MM.1S (cell line): ENCODE results near the gene SNX30.
"Not testable (repeated sequence)": the region's sequence is repeated elsewhere in the genome, so short reads cannot be mapped to it uniquely, and the experiment has no call there.

ENCODE experiments used
- CTCF ChIP-seq: fragments of 300-600 bp; sonication (generic); IDR thresholded peaks from 2 replicates; pipeline ENCODE4 v1.5.1; 2016; ENCODE audit warnings: antibody characterized with exemption, low read length, mixed read lengths
- EZH2 ChIP-seq: fragments of 300-600 bp; sonication (generic); optimal IDR thresholded peaks from 2 replicates; pipeline ENCODE3; 2017; ENCODE audit warnings: low read depth, mild to moderate bottlenecking, antibody characterized with exemption, low read length, mixed read lengths

GRCh38 chr9:112722749-112723148 is 27.8 kb upstream of the SNX30 start:
- not testable (repeated sequence) for TF ChIP-seq CTCF, EZH2
